GM19043 (cell line): ENCODE measurements around the gene PASK.
"Not testable (repeated sequence)": the region's sequence is repeated elsewhere in the genome, so short reads cannot be mapped to it uniquely, and the experiment has no call there.

Experiments used
- ATAC-seq: cut with Tn5 transposase; IDR thresholded peaks from one replicate; pipeline ENCODE4 v1.9.1; 2021; ENCODE audit warnings: low read depth; ENCODE audit not compliant: unreplicated experiment

PASK gene

DNA sequence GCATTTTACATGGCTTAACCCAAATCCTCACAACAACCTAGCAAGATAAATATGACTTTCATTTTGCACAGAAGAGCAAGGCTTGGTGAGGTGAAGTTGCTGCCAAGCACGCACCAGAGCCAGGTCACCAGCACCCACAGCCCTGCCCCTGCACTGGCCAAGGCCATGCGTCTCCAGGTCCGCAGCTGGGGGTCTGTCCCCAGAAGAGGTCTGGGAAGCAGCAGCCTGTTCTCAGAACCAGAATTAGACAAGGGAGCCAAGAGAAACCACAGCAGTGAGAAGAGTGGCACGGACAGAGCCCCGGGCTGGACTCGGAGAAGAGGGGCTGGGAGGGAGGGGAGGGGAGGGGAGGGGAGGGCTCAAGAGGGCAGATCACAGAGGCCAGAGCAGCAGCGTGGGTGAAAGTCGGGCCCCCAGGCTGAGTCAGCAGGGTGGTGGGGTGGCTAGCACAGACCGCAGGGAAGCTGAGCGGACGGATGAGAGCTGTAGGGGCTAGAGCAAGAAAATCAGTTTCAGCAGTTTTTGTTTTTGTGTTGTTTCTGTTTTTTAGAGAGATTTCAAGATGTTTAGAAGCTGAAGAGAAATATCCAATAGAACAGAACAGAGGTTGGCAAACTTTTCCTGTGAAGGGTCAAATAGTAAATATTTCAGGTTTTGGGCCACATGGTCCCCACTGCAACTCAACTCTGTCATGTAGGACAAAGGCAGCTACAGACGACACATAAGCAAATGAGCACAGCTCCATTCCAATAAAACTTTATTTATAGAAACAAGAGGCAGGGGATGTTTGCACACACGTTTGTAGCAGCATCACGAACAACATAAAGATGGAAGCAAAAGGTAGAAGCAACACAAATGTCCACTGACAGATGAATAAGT is 39.8 kb downstream of the PASK start:
- no peak for ATAC-seq

- no peak for ATAC-seq
Measured at GRCh38 chr2:241108271-241109209, 40.7 kb downstream of the PASK start.

- ATAC-seq, result no peak
Measured at GRCh38 chr2:241107031-241107783, 42.1 kb downstream of the PASK start.

GRCh38 chr2:241105641-241106040 is 43.6 kb downstream of the PASK start:
- no peak for ATAC-seq

DNA sequence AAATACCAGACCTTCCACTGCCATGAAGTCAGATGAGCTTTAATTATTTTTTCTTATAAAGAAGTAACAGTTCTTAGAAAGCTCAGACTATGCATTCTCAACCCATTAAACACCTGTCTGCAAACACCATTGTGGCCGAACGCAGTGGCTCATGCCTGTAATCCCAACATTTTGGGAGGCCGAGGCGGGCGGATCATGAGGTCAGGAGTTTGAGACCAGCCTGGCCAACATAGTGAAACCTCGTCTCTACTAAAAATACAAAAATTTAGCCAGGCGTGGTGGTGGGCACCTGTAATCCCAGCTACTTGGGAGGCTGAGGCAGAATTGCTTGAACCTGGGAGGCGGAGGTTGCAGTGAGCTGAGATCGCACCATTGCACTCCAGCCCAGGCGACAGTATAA is 44.7 kb downstream of the PASK start:
- not testable (repeated sequence) for ATAC-seq

GRCh38 chr2:241103176-241103595 is 46.1 kb downstream of the PASK start:
- no peak for ATAC-seq

DNA sequence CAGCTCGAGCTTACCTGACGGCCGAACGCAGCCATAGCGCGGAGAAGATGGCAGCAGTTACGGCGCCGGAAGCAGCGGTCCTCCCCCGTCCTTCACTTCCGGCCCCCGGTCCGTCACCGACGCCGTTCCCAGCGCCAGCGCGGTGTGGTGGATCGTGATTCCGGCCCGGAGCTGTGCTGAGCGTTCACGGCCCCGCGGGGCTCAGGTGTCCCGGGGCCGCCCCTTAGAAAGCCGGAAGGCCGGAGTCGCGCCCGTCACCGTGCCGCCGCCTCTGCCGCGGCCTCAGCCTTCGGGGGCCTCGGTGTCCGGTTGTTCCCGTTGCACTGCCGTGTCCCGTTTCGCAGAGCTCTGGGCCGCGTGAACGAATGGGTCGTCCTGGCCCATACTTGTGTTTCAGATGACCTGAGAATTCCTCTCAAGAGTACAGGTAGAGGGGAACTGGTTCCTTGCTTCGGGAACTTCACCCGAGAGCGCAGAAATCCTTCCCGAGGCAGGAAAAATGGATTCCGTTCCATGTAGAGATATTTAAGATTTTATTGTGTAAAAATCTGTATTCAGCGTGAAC is 47.0 kb downstream of the PASK start, which contains the start of gene MTERF4:
Gene MTERF4, minus strand, starts transcription at position 49 of the 565 bp plus-strand sequence. Its CDS starts 14 bp downstream, at position 35.
- ATAC-seq, result peak; percentile 84

DNA sequence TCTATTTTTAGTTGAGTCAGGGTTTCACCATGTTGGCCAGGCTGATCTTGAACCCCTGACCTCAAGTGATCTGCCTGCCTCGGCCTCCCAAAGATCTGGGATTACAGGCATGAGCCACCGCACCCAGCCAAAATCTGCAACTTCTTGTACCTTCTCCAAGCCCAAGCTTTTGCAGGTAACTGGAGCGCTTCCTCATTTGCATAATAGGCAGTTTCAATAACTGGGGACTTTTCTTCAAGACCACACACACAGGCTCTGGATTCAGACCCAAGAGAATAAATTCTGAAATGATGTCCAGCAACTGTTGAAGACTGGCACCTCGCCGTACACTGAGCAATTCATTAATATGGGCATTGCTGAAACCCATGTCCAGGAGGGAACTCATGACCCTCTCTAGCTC is 50.0 kb downstream of the PASK start:
- ATAC-seq, result no peak

GRCh38 chr2:241096979-241097378 is 52.3 kb downstream of the PASK start:
- no peak for ATAC-seq

GRCh38 chr2:241095594-241096290 is 53.5 kb downstream of the PASK start:
- ATAC-seq, result no peak

GRCh38 chr2:241094924-241095420 is 54.3 kb downstream of the PASK start:
- no peak for ATAC-seq

DNA sequence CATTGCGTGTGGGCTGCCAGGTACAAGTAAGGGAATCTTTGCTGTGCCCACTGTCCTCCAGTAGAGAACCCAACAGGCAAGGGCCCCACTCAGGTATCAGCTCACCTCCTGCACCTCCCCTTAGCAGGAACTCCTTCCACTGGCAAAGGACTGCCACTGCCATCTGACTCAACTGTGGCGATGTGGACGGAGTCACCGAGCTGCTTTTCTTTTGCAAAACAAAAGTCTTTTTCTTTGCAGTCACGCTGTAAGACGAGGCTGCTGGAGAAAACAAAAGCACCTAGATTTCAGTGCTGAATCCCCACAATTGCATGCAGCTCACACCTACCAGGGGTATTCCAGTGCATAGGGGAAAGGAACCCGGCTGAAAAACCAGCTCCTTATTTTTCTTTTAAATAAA is 55.1 kb downstream of the PASK start:
- ATAC-seq, result no peak

- not testable (repeated sequence) for ATAC-seq
Measured at GRCh38 chr2:241093133-241093781, 56.0 kb downstream of the PASK start.

GRCh38 chr2:241092677-241093076 is 56.6 kb downstream of the PASK start:
- ATAC-seq, result no peak

DNA sequence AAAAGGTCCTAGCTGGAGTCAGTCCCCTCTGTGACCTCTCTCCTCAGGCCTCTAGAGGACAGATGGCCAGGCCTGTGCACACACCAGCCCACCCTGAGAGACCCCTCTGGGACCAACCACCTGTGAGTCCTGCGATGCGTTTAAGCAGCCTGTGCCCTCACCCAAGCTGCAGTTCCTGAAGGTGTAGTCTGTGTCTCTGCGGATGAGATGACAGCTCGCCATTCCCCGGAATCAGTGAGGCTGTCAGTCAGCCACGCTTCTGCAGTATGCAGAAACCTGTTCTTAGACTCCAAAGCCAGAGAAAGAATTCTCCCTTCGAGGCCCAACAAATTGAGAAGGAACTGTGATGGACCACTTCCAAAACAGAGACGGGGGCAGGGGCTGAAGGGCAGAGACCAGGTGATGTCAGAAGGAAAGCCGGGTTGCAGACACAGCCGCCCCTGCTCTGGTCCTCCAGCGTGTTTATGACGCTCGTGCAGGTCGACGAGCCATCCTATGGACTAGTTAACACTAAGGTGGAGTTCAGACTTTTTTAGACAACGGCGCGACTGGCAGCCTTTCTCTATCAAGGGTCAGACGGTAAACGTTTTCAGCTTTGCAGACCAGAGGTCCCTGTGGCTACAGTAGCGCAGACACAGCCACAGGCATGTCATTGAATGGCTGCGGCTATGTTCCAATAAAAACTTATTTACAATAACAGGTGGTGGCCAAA is 57.4 kb downstream of the PASK start:
- ATAC-seq, result no peak

DNA sequence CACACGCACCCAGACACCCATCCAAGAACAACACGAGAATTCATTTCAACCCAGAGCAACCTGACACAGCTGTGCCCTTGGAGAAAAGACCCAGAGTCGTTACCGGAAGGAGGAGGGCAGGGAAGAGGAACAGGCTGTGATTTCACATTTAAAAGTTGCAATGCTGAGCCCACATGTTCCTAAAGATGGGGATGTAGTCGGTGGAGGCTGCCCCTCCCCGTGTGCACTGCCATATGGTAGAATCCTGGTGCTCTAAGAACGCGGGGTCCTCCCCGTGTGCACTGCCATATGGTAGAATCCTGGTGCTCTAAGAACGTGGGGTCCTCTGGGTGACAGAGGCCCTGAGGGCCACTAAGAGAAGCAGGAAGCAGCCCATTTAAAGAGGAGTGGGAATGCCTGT is 58.1 kb downstream of the PASK start:
- ATAC-seq, result no peak

DNA sequence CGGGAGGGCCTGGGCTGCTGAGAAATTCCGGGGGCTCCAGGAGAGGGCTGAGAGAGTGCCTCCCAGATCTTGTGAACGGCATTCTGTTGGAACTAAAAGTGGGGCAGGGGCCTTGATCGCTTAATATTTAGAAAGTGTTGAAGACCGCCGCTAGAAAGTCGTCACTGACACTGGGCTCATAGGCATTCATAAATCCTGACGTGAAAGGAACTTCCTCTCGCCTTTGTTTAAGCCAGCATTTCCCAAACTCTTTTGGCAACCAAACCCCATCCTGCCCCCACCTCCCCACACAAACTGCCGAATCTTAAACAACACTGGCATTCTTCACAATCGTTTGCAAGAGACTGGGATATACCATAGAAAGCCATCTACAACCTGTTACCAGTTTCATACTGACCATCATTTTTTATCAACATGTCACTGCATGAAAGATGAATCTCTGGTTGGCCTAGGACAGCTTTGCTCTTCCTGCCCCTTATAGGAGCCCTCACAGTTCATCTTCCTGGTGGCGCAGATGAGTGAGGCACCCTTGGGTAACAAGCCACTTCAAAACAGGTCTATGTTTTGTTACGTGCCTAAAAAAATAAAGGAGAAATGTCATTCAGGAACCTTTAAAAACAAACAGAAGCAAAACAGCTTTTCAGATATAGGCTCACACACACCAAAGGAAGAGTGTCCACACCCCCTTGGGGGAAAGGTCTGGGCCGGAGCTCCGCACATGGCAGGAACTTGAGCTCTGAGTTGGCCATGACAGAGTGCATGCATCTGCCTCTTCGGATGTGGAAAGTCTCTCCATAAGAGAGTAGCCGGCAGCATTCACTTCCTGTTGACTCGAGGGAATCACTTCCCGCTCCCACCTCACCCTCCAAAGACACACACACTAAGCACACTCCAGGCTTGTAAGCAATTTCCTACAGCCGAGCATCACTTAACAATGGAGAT is 60.2 kb downstream of the PASK start:
- no peak for ATAC-seq
